Left ventricle myocardium inferior (tissue), 1 donor: Measurements from ENCODE around the gene RPH3AL. TPM values are rescaled to one million over a fixed set of nuclear protein-coding genes. Genes with fewer than 3 reads are reported as not detected.
"Not testable (repeated sequence)": the region's sequence is repeated elsewhere in the genome, so short reads cannot be mapped to it uniquely, and the experiment has no call there.

Experiments
- DNase-seq: peaks from one replicate; pipeline ENCODE4 v3.0.0-alpha.2; 2020
- H3K27ac ChIP-seq: fragments of 200-600 bp; replicated peaks from 2 replicates; pipeline ENCODE4 v1.8.0; 2021
- H3K27me3 ChIP-seq: fragments of 200-600 bp; 2 replicates; pipeline ENCODE4 v1.8.0; 2021; ENCODE audit warnings: low read depth
- H3K36me3 ChIP-seq: fragments of 200-600 bp; 2 replicates; pipeline ENCODE4 v1.8.0; 2021
- H3K4me1 ChIP-seq: fragments of 200-600 bp; 2 replicates; pipeline ENCODE4 v1.8.0; 2021
- H3K4me3 ChIP-seq: fragments of 200-600 bp; 2 replicates; pipeline ENCODE4 v1.8.0; 2021; ENCODE audit warnings: mild to moderate bottlenecking, moderate library complexity
- H3K9me3 ChIP-seq: fragments of 200-600 bp; replicated peaks from 2 replicates; pipeline ENCODE4 v1.8.0; 2021
- intact Hi-C: fragments of 100-400 bp; cut with micrococcal nuclease; formaldehyde crosslinking; loops from one replicate; pipeline ENCODE4 v1.11.0; 2022
- total RNA-seq: library from RNA; stranded (reverse); fragmentation: NEBNext Ultra II Directional; extraction: Animal tissue kit (Norgen Biotek cat#: 25700); gene quantifications from one replicate; pipeline ENCODE4 v1.2.1, GENCODE V29; 2021
- TF ChIP-seq, protein P1 (sequence below): fragments of 200-600 bp; IDR thresholded peaks from 2 replicates; pipeline ENCODE4 v1.8.0; 2021; ENCODE audit warnings: antibody characterized with exemption, mild to moderate bottlenecking, borderline replicate concordance
- donor health status: DM: no; HTN: yes; CAD: no; lungs with severe emphysema.

Gene RPH3AL
- total RNA-seq, 1 donor from 2014 or later, result 4.0 TPM

DNA sequence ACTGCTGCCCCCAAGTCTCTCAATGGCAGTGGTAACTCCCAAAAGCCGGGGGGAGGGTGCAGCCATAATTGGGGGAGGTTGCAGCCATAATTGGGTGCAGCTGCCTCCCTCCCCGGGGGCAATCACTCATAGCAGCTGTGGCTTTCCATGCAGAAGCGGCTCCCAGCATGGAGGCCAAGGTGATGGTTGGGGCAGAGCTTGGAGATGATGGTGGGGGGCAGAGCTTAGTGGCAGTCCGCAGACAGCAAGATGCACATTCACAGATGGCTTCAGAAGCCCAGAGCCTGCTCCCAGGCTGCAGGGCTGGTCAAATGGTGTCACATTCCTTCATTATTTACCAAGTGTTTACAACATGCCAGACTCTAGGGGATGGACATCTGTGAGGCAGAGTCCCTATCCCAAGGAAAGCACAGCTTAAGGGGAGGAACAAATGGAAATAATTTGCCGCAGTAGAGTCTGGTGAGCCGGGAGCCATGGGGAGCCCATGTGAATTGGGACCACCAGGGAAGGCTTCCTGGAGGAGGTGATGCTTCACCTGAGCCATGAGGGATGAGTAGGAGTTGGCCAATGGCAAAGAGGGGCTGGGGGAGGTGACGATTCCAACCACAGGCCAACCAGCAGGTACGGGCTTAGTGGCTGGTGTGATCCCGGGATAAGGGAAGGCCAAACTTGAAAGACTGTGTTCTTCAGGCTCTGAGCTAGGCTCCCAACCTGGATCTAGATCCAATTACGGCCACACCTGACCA lies 179.3 kb downstream of the RPH3AL start:
- Histone ChIP-seq H3K36me3 (no peaks in the 10 kb centered on the region), H3K4me3 (no peak overlapping the region), H3K9me3 (no peaks in the 10 kb centered on the region), H3K27ac (no peak overlapping the region), H3K27me3 (peaks cover 28% of the 10 kb centered on the region), H3K4me1 (peaks cover 2% of the 10 kb centered on the region)
- no peak for DNase-seq
- TF ChIP-seq, protein P1, sequence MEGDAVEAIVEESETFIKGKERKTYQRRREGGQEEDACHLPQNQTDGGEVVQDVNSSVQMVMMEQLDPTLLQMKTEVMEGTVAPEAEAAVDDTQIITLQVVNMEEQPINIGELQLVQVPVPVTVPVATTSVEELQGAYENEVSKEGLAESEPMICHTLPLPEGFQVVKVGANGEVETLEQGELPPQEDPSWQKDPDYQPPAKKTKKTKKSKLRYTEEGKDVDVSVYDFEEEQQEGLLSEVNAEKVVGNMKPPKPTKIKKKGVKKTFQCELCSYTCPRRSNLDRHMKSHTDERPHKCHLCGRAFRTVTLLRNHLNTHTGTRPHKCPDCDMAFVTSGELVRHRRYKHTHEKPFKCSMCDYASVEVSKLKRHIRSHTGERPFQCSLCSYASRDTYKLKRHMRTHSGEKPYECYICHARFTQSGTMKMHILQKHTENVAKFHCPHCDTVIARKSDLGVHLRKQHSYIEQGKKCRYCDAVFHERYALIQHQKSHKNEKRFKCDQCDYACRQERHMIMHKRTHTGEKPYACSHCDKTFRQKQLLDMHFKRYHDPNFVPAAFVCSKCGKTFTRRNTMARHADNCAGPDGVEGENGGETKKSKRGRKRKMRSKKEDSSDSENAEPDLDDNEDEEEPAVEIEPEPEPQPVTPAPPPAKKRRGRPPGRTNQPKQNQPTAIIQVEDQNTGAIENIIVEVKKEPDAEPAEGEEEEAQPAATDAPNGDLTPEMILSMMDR, result no peak
- intact Hi-C loops, result no loop called here

DNA sequence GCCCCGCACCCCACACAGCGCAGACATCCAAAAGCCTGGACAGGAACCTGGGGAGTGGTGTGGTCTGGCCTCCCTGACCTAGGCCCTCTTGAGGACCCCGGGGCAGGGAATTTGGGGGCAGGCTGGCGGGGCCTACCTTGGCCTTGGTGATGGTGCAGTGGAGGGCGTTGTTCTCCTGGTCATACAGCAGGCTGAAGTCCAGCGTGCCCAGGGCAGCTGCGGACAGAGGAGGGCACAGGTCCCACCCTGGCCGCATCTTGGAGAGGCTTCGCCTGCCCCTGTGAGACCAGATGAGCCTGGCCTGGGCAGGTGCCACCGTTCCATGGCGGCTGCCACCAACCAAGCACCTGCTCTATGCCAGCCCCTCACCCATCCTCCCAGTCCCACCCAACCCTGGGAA lies 180.2 kb downstream of the RPH3AL start:
- Histone ChIP-seq H3K27ac (no peak overlapping the region), H3K27me3 (peaks cover 24% of the 10 kb centered on the region), H3K4me3 (no peak overlapping the region), H3K36me3 (no peaks in the 10 kb centered on the region), H3K4me1 (no peaks in the 10 kb centered on the region), H3K9me3 (no peaks in the 10 kb centered on the region)
- TF ChIP-seq, protein P1, result no peak
- intact Hi-C loops, result no loop called here
- DNase-seq, result no peak

DNA sequence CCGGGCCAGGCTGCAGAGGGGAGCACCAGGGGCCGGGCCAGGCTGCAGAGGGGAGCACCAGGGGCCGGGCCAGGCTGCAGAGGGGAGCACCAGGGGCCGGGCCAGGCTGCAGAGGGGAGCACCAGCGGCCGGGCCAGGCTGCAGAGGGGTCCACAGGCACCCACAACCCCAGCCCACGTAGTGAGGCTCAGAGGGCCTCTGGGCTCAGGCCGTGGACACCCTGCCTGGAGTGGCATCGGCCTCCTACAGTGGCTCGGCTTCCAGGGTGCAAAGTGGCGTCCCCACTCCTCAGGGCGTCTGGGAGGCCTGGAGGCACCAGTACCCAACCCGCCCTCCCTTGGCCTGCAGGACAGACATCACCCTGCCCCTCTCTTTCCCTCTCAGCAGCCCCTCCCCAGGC lies 180.7 kb downstream of the RPH3AL start:
- no peaks in the 10 kb centered on the region for H3K36me3 ChIP-seq
- no peaks in the 10 kb centered on the region for H3K9me3 ChIP-seq
- H3K27ac ChIP-seq, result no peak overlapping the region
- TF ChIP-seq, protein P1, result no peak
- no peak overlapping the region for H3K4me3 ChIP-seq
- intact Hi-C loops, result no loop called here
- H3K27me3 ChIP-seq, result peaks cover 19% of the 10 kb centered on the region
- DNase-seq, result no peak
- H3K4me1 ChIP-seq, result no peaks in the 10 kb centered on the region

DNA sequence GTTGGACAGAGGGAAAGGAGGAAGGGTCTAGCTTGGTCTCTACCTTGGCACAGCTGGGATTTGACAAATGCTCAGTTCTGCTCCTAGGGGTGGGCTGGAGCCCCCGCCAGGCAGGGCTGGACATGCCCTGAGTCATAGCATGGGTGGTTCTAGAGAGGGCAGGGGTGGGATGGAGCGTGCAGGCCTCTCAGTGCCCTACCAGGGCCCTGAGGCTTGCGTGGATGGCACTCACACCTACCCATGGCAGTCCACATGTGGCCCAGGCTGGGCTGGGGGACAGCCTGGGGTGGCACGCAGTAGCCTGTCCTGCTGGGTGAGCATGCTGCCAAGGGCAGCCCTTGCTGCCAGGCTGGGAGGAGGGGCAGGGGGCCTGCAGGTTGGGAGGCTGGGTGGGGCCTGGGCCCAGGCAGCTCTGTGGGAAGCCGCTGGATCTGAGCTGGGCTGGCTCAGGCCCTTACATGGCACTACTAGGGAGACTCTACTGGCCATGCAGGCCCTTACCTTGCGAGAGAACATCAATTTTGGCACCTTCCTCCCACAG lies 182.4 kb downstream of the RPH3AL start:
- H3K4me1 ChIP-seq, result no peaks in the 10 kb centered on the region
- H3K36me3 ChIP-seq, result no peaks in the 10 kb centered on the region
- no peak overlapping the region for H3K4me3 ChIP-seq
- intact Hi-C loops, result no loop called here
- DNase-seq, result no peak
- TF ChIP-seq, protein P1, result no peak
- peaks cover 12% of the 10 kb centered on the region for H3K27me3 ChIP-seq
- no peaks in the 10 kb centered on the region for H3K9me3 ChIP-seq
- H3K27ac ChIP-seq, result no peak overlapping the region

DNA sequence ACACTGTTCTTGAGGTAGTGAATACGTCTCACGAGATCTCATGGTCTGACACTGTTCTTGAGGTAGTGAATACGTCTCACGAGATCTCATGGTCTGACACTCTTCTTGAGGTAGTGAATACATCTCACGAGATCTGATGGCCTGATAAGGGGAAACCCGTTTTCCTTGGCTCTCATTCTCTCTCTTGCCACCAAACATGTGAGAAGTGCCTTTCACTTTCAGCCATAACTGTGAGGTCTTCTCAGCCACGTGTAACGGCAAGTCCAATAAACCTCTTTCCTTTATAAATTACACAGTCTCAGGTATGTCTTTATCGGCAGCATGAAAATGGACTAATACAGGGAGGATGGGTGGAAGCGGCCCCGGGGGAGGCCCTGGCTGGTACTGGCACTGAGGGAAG lies 184.0 kb downstream of the RPH3AL start:
- H3K36me3 ChIP-seq, H3K27me3 ChIP-seq, H3K4me3 ChIP-seq, H3K9me3 ChIP-seq, H3K4me1 ChIP-seq, H3K27ac ChIP-seq, intact Hi-C loops, DNase-seq: not testable (repeated sequence)

DNA sequence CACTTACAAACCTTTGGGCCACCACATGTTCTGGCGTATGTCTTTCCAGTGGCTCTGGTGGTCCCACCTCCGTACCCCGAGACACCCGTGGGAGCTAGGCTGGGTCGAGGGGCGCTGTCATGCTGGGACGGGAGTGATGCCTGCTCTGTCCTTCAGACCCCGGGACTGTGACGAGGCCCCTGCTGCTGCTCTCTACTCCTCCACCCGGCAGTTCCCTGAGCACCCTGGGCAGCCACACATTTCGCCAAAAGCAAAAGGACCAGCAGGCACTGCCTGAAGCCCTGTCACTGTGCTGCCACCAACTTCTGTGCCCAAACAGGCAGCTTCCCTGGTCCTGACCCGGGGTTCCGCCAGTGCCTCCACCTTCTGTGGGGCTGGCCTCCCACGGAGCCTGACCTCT lies 186.7 kb downstream of the RPH3AL start:
- TF ChIP-seq, protein P1, result no peak

More for the DNA sequence above, 186.7 kb downstream of the RPH3AL start:
- Histone ChIP-seq H3K9me3 (no peaks in the 10 kb centered on the region), H3K36me3 (no peaks in the 10 kb centered on the region), H3K4me1 (peaks cover 3% of the 10 kb centered on the region), H3K4me3 (no peak overlapping the region), H3K27me3 (no peaks in the 10 kb centered on the region), H3K27ac (no peak overlapping the region)
- DNase-seq, result no peak
- intact Hi-C loops, result no loop called here
